ENCODE measurements around the gene TMEM86A.

GRCh38 chr11:18669219-18669596 is 29.4 kb upstream of the TMEM86A start:
- no peak for TF ChIP-seq CTCF (IDR thresholded peaks at IDR 0.05; ENCODE audit: control extremely low read depth in 1 of 3, insufficient read depth in 1 of 3, low read depth in 1 of 3, low read length in 3 of 3)
- no peak for TF ChIP-seq BCL11A (IDR thresholded peaks at IDR 0.05; ENCODE audit: low read depth in 2 of 2, low read length in 2 of 2)
- no peak for TF ChIP-seq USF2 (IDR thresholded peaks at IDR 0.05; ENCODE audit: low read length)
- no peak for TF ChIP-seq EZH2 (IDR thresholded peaks at IDR 0.05; ENCODE audit: low read depth, low read length, severe bottlenecking)
- no peak for TF ChIP-seq POLR2AphosphoS5 (IDR thresholded peaks at IDR 0.05; ENCODE audit: low read depth, low read length)
- TF ChIP-seq BACH1 (IDR thresholded peaks at IDR 0.05; ENCODE audit: low read length): no peak
- TF ChIP-seq CEBPB (IDR thresholded peaks at IDR 0.05; ENCODE audit: low read depth, low read length): no peak
- no peak for TF ChIP-seq ATF3 (IDR thresholded peaks at IDR 0.05; ENCODE audit: insufficient read depth, low read depth, low read length)
- no peak for TF ChIP-seq POLR2A (IDR thresholded peaks at IDR 0.05; ENCODE audit: control extremely low read depth in 1 of 2, low read depth in 2 of 2, low read length in 2 of 2)
- no peak for TF ChIP-seq RAD21 (IDR thresholded peaks at IDR 0.05 in 1 of 2, conservative IDR thresholded peaks at IDR 0.05 in 1 of 2; ENCODE audit: low read depth in 2 of 2, low read length in 2 of 2)
